ENCODE results near the gene ZNF385C.

ZNF385C gene

GRCh38 chr17:42136654-42137051, 38.4 kb upstream of the ZNF385C start:
- TF ChIP-seq CTCF (IDR thresholded peaks at IDR 0.05; ENCODE audit: control insufficient read depth, extremely low read depth, insufficient read depth): no peak
- no peak for DNase-seq (ENCODE audit: low read depth)
- H3K4me3 ChIP-seq (ENCODE audit: low read depth, low read length): peak overlapping the region; percentile 50

GRCh38 chr17:42135664-42136653, 37.7 kb upstream of the ZNF385C start:
- no peak for TF ChIP-seq CTCF (IDR thresholded peaks at IDR 0.05; ENCODE audit: control insufficient read depth, extremely low read depth, insufficient read depth)
- peak overlapping the region; percentile 50 for H3K4me3 ChIP-seq (ENCODE audit: low read depth, low read length)
- peak; percentile 96 for DNase-seq (ENCODE audit: low read depth)

- peak overlapping the region; percentile 50 for H3K4me3 ChIP-seq (ENCODE audit: low read depth, low read length)
- TF ChIP-seq CTCF (IDR thresholded peaks at IDR 0.05; ENCODE audit: control insufficient read depth, extremely low read depth, insufficient read depth): no peak
- DNase-seq (ENCODE audit: low read depth): no peak
Observed at GRCh38 chr17:42135151-42135550, 36.9 kb upstream of the ZNF385C start.

GRCh38 chr17:42133461-42134041, 35.3 kb upstream of the ZNF385C start:
- peak; percentile 70 for DNase-seq (ENCODE audit: low read depth)
- TF ChIP-seq CTCF (IDR thresholded peaks at IDR 0.05; ENCODE audit: control insufficient read depth, extremely low read depth, insufficient read depth): no peak
- no peak overlapping the region for H3K4me3 ChIP-seq (ENCODE audit: low read depth, low read length)

GRCh38 chr17:42132941-42133340, 34.7 kb upstream of the ZNF385C start:
- no peak overlapping the region for H3K4me3 ChIP-seq (ENCODE audit: low read depth, low read length)
- TF ChIP-seq CTCF (IDR thresholded peaks at IDR 0.05; ENCODE audit: control insufficient read depth, extremely low read depth, insufficient read depth): no peak
- no peak for DNase-seq (ENCODE audit: low read depth)

GRCh38 chr17:42131981-42132432, 33.7 kb upstream of the ZNF385C start:
- H3K4me3 ChIP-seq (ENCODE audit: low read depth, low read length): no peak overlapping the region
- TF ChIP-seq CTCF (IDR thresholded peaks at IDR 0.05; ENCODE audit: control insufficient read depth, extremely low read depth, insufficient read depth): no peak

More at GRCh38 chr17:42131981-42132432, 33.7 kb upstream of the ZNF385C start:
- no peak for DNase-seq (ENCODE audit: low read depth)

All from LNCaP clone FGC (cell line).